OCI-LY3 (cell line): ENCODE data around the gene SBK2.
"Not testable (repeated sequence)": the region's sequence is repeated elsewhere in the genome, so short reads cannot be mapped to it uniquely, and the experiment has no call there.

Experiments used
- CTCF ChIP-seq: fragments of 200-600, 300-600 bp; sonication (generic); IDR thresholded peaks from 2 replicates; pipeline ENCODE4 v1.5.1; 2014; ENCODE audit warnings: antibody characterized with exemption, low read length, low read depth
- EZH2phosphoT487 ChIP-seq: fragments of 200-600 bp; shearing (Covaris generic); IDR thresholded peaks from 2 replicates; pipeline ENCODE4 v1.6.1; 2018; ENCODE audit warnings: antibody characterized with exemption, mixed run types, low read depth

GRCh38 chr19:55582284-55582683 lies 45.4 kb upstream of the SBK2 start:
- TF ChIP-seq EZH2phosphoT487, CTCF: not testable (repeated sequence)
